Activated CD8-positive, alpha-beta memory T cell treated with anti-CD3 and anti-CD28 coated beads for 1 hour (primary cell): ENCODE data around the gene MILR1.
A peak's percentile ranks its signal among the peaks of the same experiment; 100 is the strongest.

Source experiments
- DNase-seq, 2 donors: peaks; one replicate each; pipeline ENCODE4 v3.0.0-alpha.2; 2020; ENCODE audit warnings: low read depth in 1 of 2; ENCODE audit errors: extremely low read depth in 1 of 2

MILR1 gene

DNA sequence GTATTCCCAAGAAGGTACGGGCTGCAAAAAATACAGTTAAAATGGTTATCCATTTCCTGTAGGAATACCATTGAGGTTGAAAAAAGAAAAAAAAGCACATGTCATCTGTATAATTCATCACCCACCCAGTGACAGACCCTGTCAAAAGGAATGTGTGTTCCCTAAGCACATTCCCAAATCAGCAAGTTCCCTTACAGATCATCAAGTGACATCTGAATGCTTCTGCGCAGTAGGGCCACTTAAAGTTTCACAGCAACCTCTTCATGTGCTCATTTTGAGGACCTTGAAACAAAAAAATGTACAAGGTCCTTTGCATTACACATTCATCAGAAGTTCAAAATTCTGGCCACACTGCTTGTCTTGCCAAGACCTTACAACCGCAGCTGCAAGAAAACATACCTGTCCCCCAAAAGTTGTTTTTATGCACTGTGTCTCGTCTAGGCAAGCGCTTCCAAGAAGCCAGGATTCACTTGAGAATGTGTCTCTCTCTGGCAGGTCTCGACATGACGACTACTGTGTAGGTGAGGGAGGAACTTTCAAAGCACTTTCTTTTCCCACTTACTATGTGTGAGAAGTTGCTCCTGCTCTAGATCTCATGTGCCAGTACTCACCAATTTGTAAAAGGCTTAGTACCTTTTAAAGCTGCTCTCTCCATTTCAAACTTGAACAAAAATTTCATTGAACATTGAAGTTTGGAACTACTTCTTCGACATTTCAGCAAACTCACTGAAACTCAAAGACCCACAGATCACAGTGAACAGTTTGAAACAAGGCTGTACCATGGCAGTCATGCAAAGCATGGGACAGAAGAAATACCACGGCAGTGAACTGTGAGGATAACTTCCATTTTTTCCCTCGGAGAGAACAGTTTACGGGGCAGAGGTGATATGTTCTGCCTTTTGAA is 52.2 kb downstream of the MILR1 start:
- no peak for DNase-seq

DNA sequence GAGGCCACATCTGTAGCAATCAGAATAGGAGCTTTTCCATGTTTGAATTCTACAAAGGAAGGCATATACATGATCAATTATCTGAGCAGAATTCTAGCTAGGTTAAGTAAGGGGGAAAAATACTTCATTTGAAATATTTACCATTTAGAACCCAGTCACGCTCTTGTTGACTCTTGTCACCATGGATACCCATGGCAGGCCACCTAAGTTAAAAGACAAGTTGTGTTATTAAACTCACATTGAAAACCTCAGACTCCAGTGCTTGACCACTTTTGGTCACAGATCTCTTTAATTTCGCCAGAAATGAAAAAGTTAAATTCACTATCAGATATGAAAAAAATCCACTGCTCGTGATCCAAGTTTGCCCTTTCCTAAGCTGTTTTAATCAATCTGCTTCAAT is 53.1 kb downstream of the MILR1 start:
- DNase-seq: no peak

DNA sequence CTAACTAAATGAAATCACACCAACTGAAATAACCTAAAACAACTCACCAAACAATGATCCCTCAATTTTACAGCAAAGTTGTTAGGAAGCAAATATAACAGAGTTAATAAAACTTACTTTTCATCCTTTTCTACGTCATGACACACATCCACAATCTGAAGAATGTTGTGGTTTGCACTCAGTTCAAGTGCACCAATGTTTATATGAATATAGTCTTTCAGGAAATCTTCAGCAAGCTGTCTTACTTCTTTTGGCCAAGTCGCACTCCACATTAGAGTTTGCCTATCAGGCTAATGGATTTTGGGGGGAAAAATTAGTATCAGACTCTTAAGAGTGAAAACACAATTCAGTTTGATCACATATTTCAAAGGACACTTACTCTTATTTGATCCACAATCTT is 53.9 kb downstream of the MILR1 start:
- DNase-seq: no peak

DNA sequence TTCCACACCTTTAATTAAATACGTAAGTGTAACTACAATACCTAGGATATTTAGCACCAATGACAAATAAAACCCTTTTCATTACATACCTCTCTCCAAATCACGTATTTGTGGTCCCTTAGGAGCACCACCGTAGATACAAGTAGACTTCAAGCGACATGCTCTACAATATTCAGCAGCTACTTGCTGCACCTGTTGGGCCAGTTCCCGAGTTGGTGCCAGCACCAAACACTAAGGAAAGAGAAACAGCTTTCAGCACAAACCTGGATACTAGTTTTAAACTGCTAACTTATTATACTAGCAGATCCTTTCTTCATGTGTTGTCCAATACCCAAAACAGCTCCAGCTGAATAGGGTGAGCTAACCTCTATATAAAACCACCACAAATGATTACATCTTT is 54.4 kb downstream of the MILR1 start:
- no peak for DNase-seq

DNA sequence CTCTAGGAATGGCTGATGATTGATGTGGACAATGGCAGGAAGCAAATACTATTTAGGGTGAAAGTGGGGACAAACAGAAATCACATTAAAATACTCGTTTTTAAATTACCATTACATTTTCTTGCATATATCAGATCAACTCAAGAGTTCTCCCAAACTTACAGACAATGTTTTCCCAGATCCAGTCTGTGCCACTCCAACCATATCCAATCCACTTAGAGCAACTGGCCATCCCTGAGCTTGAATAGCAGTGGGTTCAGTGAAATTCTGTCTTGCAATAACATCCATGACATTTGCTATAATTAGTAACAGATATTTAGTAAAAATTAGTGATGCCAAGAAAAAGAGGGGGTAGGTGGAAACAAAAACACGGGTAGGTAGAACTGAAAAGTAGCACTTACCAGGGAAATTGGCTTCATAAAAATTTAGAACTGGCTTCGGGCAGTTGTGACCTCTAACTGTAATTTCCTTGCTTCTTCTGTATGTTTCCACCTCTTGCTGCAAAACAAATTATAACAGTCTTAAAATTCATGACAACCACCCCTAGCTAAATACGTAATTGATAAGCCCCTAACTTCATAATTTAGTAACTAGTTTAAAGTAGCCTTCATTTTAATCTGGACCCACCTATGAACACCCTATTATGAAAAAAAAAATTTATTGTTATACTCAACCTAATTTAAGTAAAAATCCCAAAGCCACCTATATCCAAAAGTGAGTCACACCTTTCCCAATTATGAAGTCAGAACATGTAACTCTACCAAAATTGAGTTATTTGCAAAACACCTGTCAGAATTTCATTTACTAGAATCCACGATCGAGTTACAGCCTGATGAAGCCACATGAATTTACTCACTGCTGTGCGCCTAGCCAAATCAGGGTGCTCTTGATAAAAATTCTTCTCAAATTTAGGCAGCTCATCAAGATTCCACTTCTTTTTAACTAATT is 55.2 kb downstream of the MILR1 start:
- no peak for DNase-seq

DNA sequence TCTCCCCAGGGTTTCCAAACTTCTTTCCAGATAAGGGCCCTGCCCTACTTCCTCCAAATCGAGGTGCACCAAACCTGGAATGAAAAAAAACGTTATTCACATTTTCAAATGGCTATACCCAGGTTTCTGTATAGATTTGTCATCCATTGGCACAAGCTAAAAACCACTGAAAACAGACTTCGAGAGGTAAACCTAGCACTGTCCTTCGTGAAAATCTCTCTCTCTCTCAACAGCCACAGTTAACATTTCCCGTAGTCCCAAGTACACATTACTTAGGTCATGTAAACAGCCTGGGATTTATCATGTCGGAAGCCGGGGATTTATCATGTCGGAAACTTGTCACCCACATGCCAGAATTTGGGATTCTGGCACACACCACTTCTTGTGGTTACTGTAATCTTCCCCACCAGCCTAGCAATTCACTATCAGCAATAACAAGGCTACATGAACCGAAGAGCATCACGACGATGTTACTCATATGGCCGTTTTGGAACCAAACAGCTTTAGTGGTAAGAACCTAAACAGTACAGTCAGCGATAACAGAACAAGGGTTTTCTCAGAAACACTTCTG is 55.9 kb downstream of the MILR1 start:
- no peak for DNase-seq

DNA sequence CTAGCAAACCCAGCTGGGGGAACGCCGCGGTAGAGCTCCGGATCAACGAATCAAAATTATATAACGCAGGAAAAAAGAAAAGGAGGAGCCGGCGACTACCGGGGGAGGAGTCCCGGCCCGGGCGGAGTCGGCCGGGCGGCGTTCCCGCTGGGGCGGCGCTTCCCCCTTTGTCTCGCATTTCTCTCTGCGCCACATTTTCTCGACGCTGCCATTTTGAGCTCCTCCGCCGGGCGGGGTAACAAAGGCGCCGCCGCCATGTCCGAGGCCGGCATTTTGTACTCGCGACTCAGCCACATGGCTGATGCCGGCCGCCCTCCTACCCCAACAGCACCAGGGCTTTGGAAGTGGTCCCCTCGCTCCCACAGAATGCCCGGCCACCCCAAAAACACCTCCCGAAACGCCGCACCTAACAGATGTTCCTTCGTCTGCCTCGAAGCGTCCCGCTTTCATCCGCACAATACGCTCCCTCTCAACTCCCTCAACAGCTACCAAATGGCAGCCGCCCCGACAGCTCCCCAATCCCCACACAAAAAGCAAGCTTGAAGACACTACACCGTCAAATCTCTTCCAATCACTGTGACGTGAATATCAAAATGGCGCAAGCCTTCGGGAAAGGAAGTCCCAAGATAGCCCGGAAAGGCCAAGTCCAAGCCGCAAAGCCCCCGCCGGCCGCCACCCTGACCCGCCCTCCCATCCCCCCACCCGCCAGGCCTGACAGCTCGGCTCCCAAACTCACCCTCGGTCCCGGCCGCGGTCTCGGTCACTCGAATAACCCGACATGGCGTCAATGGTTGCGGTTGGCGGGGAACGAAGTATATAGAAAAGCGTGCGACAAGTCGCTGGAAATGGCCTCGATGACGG is 56.7 kb downstream of the MILR1 start:
- peak in 1 of 2 donors; percentile 73 for DNase-seq

DNA sequence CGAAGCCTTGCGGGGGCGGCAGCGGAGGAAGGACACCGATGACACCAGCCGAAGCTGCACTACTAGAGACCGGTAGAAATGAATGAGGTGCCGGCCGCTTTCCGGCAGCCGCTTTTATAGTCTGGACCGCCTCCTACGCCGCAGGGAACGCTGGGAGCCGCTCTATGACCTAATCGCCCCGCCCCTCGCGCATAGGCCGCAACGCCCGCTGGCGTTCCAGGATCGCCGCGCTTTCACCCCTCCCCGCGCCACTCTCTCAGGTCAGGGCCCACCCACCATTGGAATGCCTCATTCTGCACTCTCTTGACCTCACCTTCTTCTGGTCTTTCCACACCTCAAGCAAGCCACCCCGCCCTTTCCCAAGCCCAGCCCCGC is 57.3 kb downstream of the MILR1 start, which contains the start of gene DDX5:
TSS of gene DDX5 (minus strand) at position 89 of the 375 bp plus-strand sequence. CDS start 170 bp downstream, outside the sequence.
- peak; percentile 95 to 98 for DNase-seq

DNA sequence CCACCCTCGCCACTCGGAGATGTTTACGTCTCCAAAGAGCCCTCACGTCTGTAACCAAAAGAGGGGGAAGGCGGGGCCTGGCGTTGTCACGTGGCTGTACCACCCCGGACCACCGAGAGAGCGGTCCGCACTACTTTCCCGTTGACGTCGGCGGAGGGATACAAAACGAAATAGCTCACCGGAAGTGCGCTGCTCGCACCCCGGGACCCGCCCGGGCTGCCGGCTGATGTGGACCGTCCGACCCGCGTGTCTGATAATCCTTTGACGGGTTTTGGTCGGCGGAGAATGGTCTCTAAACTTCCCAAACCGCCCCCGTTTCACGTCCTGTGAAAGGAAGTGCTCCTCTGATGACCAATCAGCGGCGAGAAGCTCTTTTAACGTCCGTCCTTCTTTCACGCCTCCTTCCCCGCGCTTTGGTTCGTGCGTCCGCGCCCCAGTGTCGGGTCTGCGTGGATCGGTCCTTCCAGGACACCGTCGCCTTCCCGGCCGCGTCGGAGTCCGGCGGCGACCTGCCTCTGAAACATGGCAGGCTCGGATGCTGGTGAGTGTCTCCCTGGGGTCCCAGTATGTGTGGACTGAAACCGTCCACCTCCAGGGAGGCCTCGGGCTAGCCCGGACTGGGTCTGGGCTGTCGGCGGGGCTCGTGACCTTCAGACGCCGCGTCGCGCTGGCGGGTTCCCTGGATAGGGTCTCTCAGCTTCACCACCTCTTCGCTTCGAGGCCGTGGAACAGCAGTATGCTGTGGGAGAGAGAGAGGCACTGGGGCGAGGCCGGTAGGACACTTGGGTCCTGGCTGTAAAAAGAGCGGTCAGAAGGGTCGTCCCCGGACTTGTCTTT is 57.9 kb downstream of the MILR1 start, which contains the start of gene CEP95:
TSS of gene CEP95 (plus strand) at position 402 of the 837 bp plus-strand sequence. CDS start at position 523, 121 bp downstream.
- peak; percentile 90 to 93 for DNase-seq

DNA sequence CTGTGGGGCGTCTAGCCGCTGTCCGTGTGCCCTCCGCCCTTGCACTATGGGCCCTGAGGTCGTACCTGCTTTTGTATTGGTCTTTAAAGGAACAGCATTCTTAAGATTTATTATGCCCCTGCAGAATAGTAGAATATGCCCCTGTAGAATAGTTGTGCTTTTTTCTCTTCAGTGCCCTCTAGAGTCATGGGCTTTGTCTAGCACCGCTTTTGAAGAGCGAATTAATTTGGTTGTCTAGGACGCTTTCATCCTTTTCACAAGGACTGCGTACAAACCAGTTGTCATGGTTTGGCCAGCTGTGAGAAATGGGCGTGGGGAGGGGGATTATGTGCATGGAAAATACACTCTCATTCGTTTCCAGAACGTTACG is 58.5 kb downstream of the MILR1 start:
- DNase-seq: no peak

DNA sequence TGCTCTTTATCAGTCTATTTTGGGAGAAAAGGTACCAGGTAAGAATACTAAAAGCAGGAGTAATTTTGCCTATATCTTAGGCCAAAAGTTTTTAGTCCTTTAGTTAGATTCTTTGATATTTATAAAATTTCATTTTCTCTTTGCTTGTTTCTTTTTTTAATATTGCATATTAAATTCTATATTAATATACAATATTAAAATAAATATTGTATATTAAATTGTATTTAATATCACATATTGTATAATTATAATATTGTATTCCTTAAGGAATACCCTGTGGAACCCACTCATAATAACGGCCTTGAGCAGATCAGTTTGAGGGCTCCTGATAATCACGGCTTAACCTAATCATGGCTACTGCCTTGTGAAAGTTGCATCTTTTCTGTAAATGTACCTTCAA is 59.8 kb downstream of the MILR1 start:
- no peak for DNase-seq

DNA sequence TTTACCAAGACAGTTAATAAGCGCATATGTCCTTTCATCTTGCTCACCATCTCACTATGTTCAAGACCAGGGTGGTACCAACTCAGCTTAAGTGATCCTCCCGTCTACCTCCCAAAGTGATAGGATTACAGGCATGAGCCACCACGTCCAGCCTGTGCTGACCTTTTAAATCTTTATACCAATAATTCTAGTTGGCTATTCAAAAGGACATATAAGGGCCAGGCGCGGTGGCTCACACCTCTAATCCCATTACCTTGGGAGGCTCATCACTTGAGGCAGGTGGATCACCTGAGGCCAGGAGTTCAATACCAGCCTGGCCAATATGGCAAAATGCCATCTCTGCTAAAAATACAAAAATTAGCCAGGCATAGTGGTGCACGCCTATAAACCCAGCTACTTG is 60.3 kb downstream of the MILR1 start:
- DNase-seq: no peak

DNA sequence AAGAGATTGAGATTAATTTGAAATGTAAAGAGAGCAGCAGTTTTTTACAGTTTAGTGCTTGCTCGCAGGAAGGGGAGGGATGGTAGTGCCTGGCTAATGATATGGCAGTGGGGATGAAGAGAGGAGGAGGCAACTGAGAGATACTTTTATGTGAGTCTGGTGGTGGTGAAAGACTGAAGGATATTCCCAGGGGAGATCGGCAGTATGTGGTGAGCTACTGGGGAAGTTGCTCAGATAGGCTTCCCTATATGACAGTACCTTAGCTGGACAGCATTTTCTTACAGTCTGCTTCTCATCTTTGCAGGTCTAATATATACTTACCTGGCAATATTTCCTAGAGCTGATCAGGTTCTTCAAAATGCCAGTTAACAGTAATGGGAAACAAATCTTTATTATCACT is 66.5 kb downstream of the MILR1 start:
- no peak for DNase-seq

DNA sequence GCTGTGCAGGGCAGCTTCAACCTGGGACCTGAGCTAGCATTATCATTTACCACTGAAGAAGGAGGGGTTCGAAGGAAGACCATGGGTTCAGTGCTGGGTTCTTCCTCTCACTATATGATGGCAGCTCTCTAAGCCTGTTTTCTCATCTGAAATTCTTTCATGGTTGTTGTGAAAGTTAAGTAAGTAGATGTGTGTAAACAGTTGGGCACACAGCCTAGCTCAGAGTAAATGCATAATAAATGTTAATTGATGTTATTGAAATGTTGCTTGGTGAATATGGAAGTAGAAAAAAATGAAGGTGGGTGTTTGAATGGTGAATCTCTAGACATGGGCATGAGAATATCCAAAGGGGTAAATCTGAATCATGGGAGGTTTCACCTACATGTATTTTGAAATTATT is 66.9 kb downstream of the MILR1 start:
- no peak for DNase-seq
